Ammon's horn (tissue), 1 donor: ENCODE data around the gene RALGPS1.
A peak's percentile ranks its signal among the peaks of the same experiment; 100 is the strongest.
"Not testable (repeated sequence)": the region's sequence is repeated elsewhere in the genome, so short reads cannot be mapped to it uniquely, and the experiment has no call there.

Experiments
- DNase-seq: peaks from one replicate; pipeline ENCODE4 v3.0.0-alpha.2; 2016; ENCODE audit warnings: low spot score

Gene RALGPS1

GRCh38 chr9:127137640-127138360, 223.2 kb downstream of the RALGPS1 start:
- DNase-seq, result no peak

GRCh38 chr9:127138444-127138843, 223.9 kb downstream of the RALGPS1 start:
- DNase-seq, result no peak

- DNase-seq, result no peak
These were observed 224.6 kb downstream of the RALGPS1 start for GRCh38 chr9:127139071-127139731.

- no peak for DNase-seq
These were observed 225.2 kb downstream of the RALGPS1 start for GRCh38 chr9:127139775-127140174.

GRCh38 chr9:127140181-127140580, 225.6 kb downstream of the RALGPS1 start:
- DNase-seq, result no peak

GRCh38 chr9:127140842-127141675, 226.5 kb downstream of the RALGPS1 start:
- DNase-seq, result no peak

- no peak for DNase-seq
These were observed 227.7 kb downstream of the RALGPS1 start for GRCh38 chr9:127142291-127142690.

- no peak for DNase-seq
These were observed 228.4 kb downstream of the RALGPS1 start for GRCh38 chr9:127142931-127143464.

- DNase-seq, result no peak
These were observed 229.4 kb downstream of the RALGPS1 start for GRCh38 chr9:127143920-127144465.

GRCh38 chr9:127144670-127145445, 230.3 kb downstream of the RALGPS1 start:
- no peak for DNase-seq

- DNase-seq, result not testable (repeated sequence)
These were observed 232.3 kb downstream of the RALGPS1 start for GRCh38 chr9:127146841-127147240.

GRCh38 chr9:127147251-127147650, 232.7 kb downstream of the RALGPS1 start:
- no peak for DNase-seq

- DNase-seq, result no peak
These were observed 233.4 kb downstream of the RALGPS1 start for GRCh38 chr9:127148014-127148413.

- DNase-seq, result no peak
These were observed 234.4 kb downstream of the RALGPS1 start for GRCh38 chr9:127149010-127149409.

- no peak for DNase-seq
These were observed 235.1 kb downstream of the RALGPS1 start for GRCh38 chr9:127149463-127150390.

- DNase-seq, result no peak
These were observed 238.9 kb downstream of the RALGPS1 start for GRCh38 chr9:127153501-127153900.

- no peak for DNase-seq
These were observed 239.4 kb downstream of the RALGPS1 start for GRCh38 chr9:127154003-127154389.

GRCh38 chr9:127154390-127155191, 240.0 kb downstream of the RALGPS1 start:
- DNase-seq, result peak; percentile 77

- DNase-seq, result no peak
These were observed 240.9 kb downstream of the RALGPS1 start for GRCh38 chr9:127155314-127155960.
